Measurements from ENCODE around the gene RPRD2.

Gene RPRD2

GRCh38 chr1:150514913-150515327 is 151.0 kb downstream of the RPRD2 start:
- DNase-seq (ENCODE audit: low read depth): no peak

GRCh38 chr1:150515328-150516049 is 151.5 kb downstream of the RPRD2 start, which contains the start of gene FALEC:
Gene FALEC, plus strand, starts transcription at chr1:150515752.
- DNase-seq (ENCODE audit: low read depth): peak; percentile 95

GRCh38 chr1:150516050-150516591 is 152.2 kb downstream of the RPRD2 start:
- no peak for DNase-seq (ENCODE audit: low read depth)

- peak; percentile 39 for DNase-seq (ENCODE audit: low read depth)
Observed at GRCh38 chr1:150516616-150517015, 152.7 kb downstream of the RPRD2 start.

GRCh38 chr1:150521196-150521968 is 157.4 kb downstream of the RPRD2 start:
- no peak for DNase-seq (ENCODE audit: low read depth)

- DNase-seq (ENCODE audit: low read depth): no peak
Observed at GRCh38 chr1:150525348-150525747, 161.4 kb downstream of the RPRD2 start.

Measured in iris pigment epithelial cell (primary cell).